HG02885 (cell line): ENCODE results near the gene CCDC197.
A peak's percentile ranks its signal among the peaks of the same experiment; 100 is the strongest.

Source experiments
- ATAC-seq: cut with Tn5 transposase; IDR thresholded peaks from one replicate; pipeline ENCODE4 v1.9.1; 2021; ENCODE audit warnings: mild to moderate bottlenecking; ENCODE audit not compliant: unreplicated experiment, poor library complexity

The CCDC197 gene

GRCh38 chr14:94052199-94052598 is 55.1 kb downstream of the CCDC197 start:
- no peak for ATAC-seq

GRCh38 chr14:94052662-94053061 is 55.6 kb downstream of the CCDC197 start:
- ATAC-seq: no peak

GRCh38 chr14:94054401-94054800 is 57.3 kb downstream of the CCDC197 start:
- ATAC-seq: no peak

GRCh38 chr14:94054936-94055335 is 57.8 kb downstream of the CCDC197 start:
- no peak for ATAC-seq

GRCh38 chr14:94056579-94057308 is 59.6 kb downstream of the CCDC197 start:
- ATAC-seq: peak; percentile 89

GRCh38 chr14:94058128-94058673 is 61.1 kb downstream of the CCDC197 start:
- ATAC-seq: peak; percentile 40
